ENCODE data around the gene ZGRF1. TPM values are rescaled to one million over a fixed set of nuclear protein-coding genes. Genes with fewer than 3 reads are reported as not detected.
"Not testable (repeated sequence)": the region's sequence is repeated elsewhere in the genome, so short reads cannot be mapped to it uniquely, and the experiment has no call there.

The ZGRF1 gene
- total and polyA plus RNA-seq, 10 of the 15 experiments (the other 5 are each of a cell fraction or from before 2014, with no cell fraction given) = 8.5 to 32.1 (median 20.1) TPM

DNA sequence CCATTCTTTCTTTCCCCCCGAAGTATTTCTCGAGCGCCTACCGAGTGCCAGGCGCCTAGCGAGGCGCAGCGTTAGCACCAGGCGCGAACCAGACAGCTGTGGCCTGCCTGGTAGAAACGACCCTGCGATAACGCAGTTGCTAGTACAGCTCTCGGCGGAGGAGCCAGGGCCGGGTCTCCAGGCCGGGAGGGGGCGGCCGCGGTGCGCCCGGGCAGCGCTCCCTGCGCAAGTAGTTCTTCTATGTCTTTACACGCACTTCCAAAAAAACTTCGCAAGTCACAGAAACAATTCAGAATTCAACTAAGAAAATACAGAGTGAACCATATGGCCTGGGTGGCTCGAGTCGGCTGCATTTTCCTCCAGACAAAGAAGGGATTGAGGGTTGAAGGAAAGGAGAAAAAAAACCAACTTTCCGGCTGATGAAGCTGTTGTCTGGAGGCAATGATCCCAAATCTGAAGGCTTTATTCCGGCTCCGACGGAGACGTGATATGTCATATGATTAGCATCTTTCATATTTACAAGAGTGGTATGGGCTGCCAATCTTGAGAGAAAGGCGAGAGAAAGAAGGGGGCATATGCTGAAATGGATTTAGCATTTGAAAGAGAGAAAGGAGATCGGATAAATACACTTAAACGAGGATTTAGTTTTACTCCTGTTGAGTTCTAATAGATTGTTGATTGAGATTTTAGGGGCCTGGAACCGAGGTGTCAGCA is 113.5 kb downstream of the ZGRF1 start (continued):
- peak; percentile 30 to 47 (median 45); a peak in 4 of 6 replicates for TF ChIP-seq CTCF (IDR thresholded peaks at IDR 0.05 in 2 of 3, conservative IDR thresholded peaks at IDR 0.05 in 1 of 3; ENCODE audit: control insufficient read depth in 2 of 3, extremely low read depth in 1 of 3, insufficient read depth in 1 of 3, low read depth in 3 of 3, low read length in 3 of 3)

DNA sequence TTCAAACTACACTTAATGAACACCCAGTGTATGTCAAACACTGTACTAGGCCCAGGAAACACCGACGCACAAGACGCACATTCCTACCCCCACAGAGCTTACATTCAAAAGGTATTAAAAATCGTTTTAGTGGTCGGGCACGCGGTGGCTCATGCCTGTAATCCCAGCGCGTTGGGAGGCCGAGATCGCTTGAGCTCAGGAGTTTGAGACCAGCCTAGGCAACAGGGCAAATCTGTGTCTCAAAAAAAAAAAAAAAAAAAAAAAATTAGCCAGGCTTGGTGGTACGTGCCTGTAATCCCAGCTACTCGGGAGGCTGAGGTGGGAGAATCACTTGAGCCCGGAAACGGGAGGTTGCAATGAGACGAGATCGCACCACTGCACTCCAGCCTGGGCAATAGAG is 114.3 kb downstream of the ZGRF1 start:
- not testable (repeated sequence) for H2AFZ ChIP-seq (ENCODE audit: control insufficient read depth, low read depth, low read length); H4K20me1 ChIP-seq (ENCODE audit: control insufficient read depth, insufficient read depth); H3K36me3 ChIP-seq (ENCODE audit: control insufficient read depth in 2 of 2, insufficient read depth in 2 of 2, low read length in 1 of 2); H3K9me3 ChIP-seq (replicated peaks; ENCODE audit: control insufficient read depth, insufficient read depth, low read length); H3K27me3 ChIP-seq (replicated peaks in 1 of 2; ENCODE audit: control insufficient read depth in 2 of 2, insufficient read depth in 2 of 2, low read length in 1 of 2); H3K4me1 ChIP-seq (ENCODE audit: control insufficient read depth, insufficient read depth, low read length); FAIRE-seq; H3K9ac ChIP-seq (ENCODE audit: control insufficient read depth, insufficient read depth, low read length); DNase-seq (ENCODE audit: low read depth, low spot score); H3K79me2 ChIP-seq (ENCODE audit: control insufficient read depth, insufficient read depth, low read length); BruUV-seq (replicated peaks); ATAC-seq; H3K27ac ChIP-seq (ENCODE audit: control insufficient read depth, insufficient read depth)
- H3K4me2 ChIP-seq (ENCODE audit: control insufficient read depth, insufficient read depth) = peak overlapping the region; percentile 73
- RAD21 ChIA-PET (ENCODE audit: unreplicated experiment) = interaction anchor here (0.7 to 4.2 kb wide), 15 partner anchors 10 to 421 kb away, joined by 3 to 72 read pairs (median 5); no protein-coding TSS in a partner anchor
- peak overlapping the region; percentile 73; the same call in 1 of the 2 replicates for H3K4me3 ChIP-seq
- 49% methylated on average over 17 of the region's 17 CpGs for WGBS (ENCODE audit: insufficient coverage, insufficient replicate concordance, low lambda C conversion rate, missing lambda C conversion rate)
- SMC1A ChIA-PET (ENCODE audit: uncharacterized antibody, unreplicated experiment) = interaction anchor here (0.6 to 10.6 kb wide), 12 partner anchors 10 to 523 kb away, joined by 3 to 124 read pairs (median 6); no protein-coding TSS in a partner anchor
- intact Hi-C loops (cut with micrococcal nuclease; ENCODE audit: unreplicated experiment) = loop anchor here (2.0 to 5.0 kb wide), 5 partner anchors 240 to 424 kb away; no protein-coding TSS in a partner anchor
- CTCF ChIA-PET = interaction anchor here (0.7 to 13.9 kb wide), 26 partner anchors 8 to 421 kb away, joined by 3 to 221 read pairs (median 4); no protein-coding TSS in a partner anchor
- POLR2A ChIA-PET = interaction anchor here (0.6 to 1.6 kb wide), 8 partner anchors 10 to 528 kb away, joined by 3 to 9 read pairs (median 4); no protein-coding TSS in a partner anchor
- in situ Hi-C loops (cut with MboI) = loop anchor here (5.0 kb wide), 2 partner anchors 200 to 420 kb away; no protein-coding TSS in a partner anchor

All from GM12878 (cell line).